HCT116 (cell line): ENCODE results near the gene KBTBD13. TPM values are rescaled to one million over a fixed set of nuclear protein-coding genes. Genes with fewer than 3 reads are reported as not detected.
"Not testable (repeated sequence)": the region's sequence is repeated elsewhere in the genome, so short reads cannot be mapped to it uniquely, and the experiment has no call there.

ENCODE experiments used
- ATAC-seq: fragments of 200-7000 bp; cut with Tn5 transposase; 2 replicates; pipeline ENCODE4 v1.9.1; 2020; ENCODE audit warnings: mild to moderate bottlenecking, moderate library complexity
- BruUV-seq: library from RNA; stranded (reverse); fragments of 400-500 nt; replicated peaks from 2 replicates; lab custom pipeline; 2021; lab: Mats Ljungman, UMichigan
- CTCF ChIA-PET: fragments of 300-600 bp; sonication (Branson Sonifier 250); formaldehyde crosslinking; loops from one replicate; lab custom pipeline; 2021; ENCODE audit warnings: antibody characterized with exemption; lab: Charles Lee
- POLR2A ChIA-PET: fragments of 300-600, 350-600 bp; sonication (Branson Sonifier 250); formaldehyde crosslinking; loops from one replicate; lab custom pipeline; 2021; ENCODE audit warnings: antibody characterized with exemption; lab: Charles Lee
- RAD21 ChIA-PET, 2 experiments: fragments of 300-600 bp; sonication (Branson Sonifier 250); formaldehyde crosslinking; loops; one replicate each; lab custom pipeline; 2023; ENCODE audit warnings: low total read pairs in 2 of 2; ENCODE audit not compliant: uncharacterized antibody in 2 of 2, unreplicated experiment in 2 of 2, low non-redundant PET in 1 of 2; lab: Charles Lee
- DNase-seq: peaks from one replicate; pipeline ENCODE4 v3.0.0-alpha.2; 2010; ENCODE audit warnings: low read depth, low spot score
- H2AFZ ChIP-seq: fragments of 200-600 bp; shearing (Covaris generic), sonication (generic); 2 replicates; pipeline ENCODE4 v1.6.1; 2017; ENCODE audit warnings: low read depth, mixed run types, mixed read lengths, antibody characterized with exemption, low read length; ENCODE audit not compliant: poor library complexity, severe bottlenecking
- H3K27ac ChIP-seq: 2 replicates; pipeline ENCODE4 v1.5.1; 2012; ENCODE audit warnings: low read depth, low read length
- H3K27me3 ChIP-seq: fragments of 200-600 bp; sonication (generic); 2 replicates; pipeline ENCODE4 v1.6.1; 2016; ENCODE audit warnings: mixed run types, low read length, mixed read lengths; ENCODE audit not compliant: insufficient read depth
- H3K36me3 ChIP-seq, 2 experiments: fragments of 200-500 bp in 1 of 2; fragments of 200-600 bp in 1 of 2; sonication (Bioruptor generic) in 1 of 2; sonication (generic) in 1 of 2; 2 replicates each; pipeline versions ENCODE4 v1.5.1 to v1.6.1; 2014 to 2016; ENCODE audit warnings: low read length in 2 of 2, inconsistent platforms in 1 of 2, mixed read lengths in 1 of 2, mixed run types in 1 of 2; ENCODE audit not compliant: insufficient read depth in 2 of 2, control insufficient read depth in 1 of 2
- H3K4me1 ChIP-seq, 2 experiments: fragments of 200-600 bp in 1 of 2; sonication (generic) in 1 of 2; 2 replicates each; pipeline versions ENCODE4 v1.5.1 to v1.6.1; 2012 to 2017; ENCODE audit warnings: low read length in 2 of 2, inconsistent platforms in 1 of 2, mild to moderate bottlenecking in 1 of 2, mixed read lengths in 1 of 2, mixed run types in 1 of 2, moderate library complexity in 1 of 2; ENCODE audit not compliant: insufficient read depth in 2 of 2, control insufficient read depth in 1 of 2
- H3K4me2 ChIP-seq: fragments of 200-600 bp; sonication (generic); 2 replicates; pipeline ENCODE4 v1.6.1; 2017; ENCODE audit warnings: mixed run types, low read length, mixed read lengths
- H3K4me3 ChIP-seq, 2 experiments: fragments of 200-600 bp in 1 of 2; sonication (generic) in 1 of 2; replicated peaks in 1 of 2; 2 replicates each; pipeline ENCODE4 v1.5.1; 2011 to 2016; ENCODE audit warnings: low read length in 2 of 2, control low read depth in 1 of 2, low read depth in 1 of 2, mild to moderate bottlenecking in 1 of 2, mixed read lengths in 1 of 2, mixed run types in 1 of 2
- H3K79me2 ChIP-seq: fragments of 200-600 bp; sonication (generic); 2 replicates; pipeline ENCODE4 v1.6.1; 2017; ENCODE audit warnings: mild to moderate bottlenecking, mixed run types, low read length, moderate library complexity, mixed read lengths; ENCODE audit not compliant: insufficient read depth
- H3K9ac ChIP-seq: fragments of 200-600 bp; sonication (generic); 2 replicates; pipeline ENCODE4 v1.6.1; 2016; ENCODE audit warnings: low read length, mixed read lengths
- H3K9me2 ChIP-seq: fragments of 200-600 bp; sonication (generic), shearing (Covaris generic); 2 replicates; pipeline ENCODE4 v1.6.1; 2017; ENCODE audit warnings: mixed run types, mild to moderate bottlenecking, moderate library complexity; ENCODE audit not compliant: insufficient read depth
- H3K9me3 ChIP-seq, 2 experiments: fragments of 200-500 bp in 1 of 2; fragments of 200-600 bp in 1 of 2; sonication (Bioruptor generic) in 1 of 2; sonication (generic) in 1 of 2; 2 replicates each; pipeline ENCODE4 v1.6.1; 2014 to 2017; ENCODE audit warnings: low read length in 2 of 2, mixed read lengths in 2 of 2, inconsistent platforms in 1 of 2, low read depth in 1 of 2, mild to moderate bottlenecking in 1 of 2, mixed run types in 1 of 2, moderate library complexity in 1 of 2; ENCODE audit not compliant: control insufficient read depth in 1 of 2, insufficient read depth in 1 of 2
- H4K20me1 ChIP-seq: fragments of 200-600 bp; sonication (generic), shearing (Covaris generic); 2 replicates; pipeline ENCODE4 v1.6.1; 2017; ENCODE audit warnings: mixed run types, mild to moderate bottlenecking, moderate library complexity; ENCODE audit not compliant: insufficient read depth
- EZH2 ChIP-seq: fragments of 200-600 bp; sonication (generic); IDR thresholded peaks from 2 replicates; pipeline ENCODE4 v1.6.1; 2017; ENCODE audit warnings: antibody characterized with exemption, mixed run types
- RAD21 ChIP-seq: IDR thresholded peaks from 2 replicates; pipeline ENCODE4 v1.6.1; 2012; ENCODE audit warnings: low read depth, mild to moderate bottlenecking
- SIN3A ChIP-seq: IDR thresholded peaks from 2 replicates; pipeline ENCODE4 v1.6.1; 2012; ENCODE audit warnings: low read depth
- ZFX ChIP-seq: fragments of 450-650 bp; IDR thresholded peaks from 2 replicates; pipeline ENCODE4 v1.6.1; 2017
- intact Hi-C: fragments of 100-400 bp; cut with micrococcal nuclease; formaldehyde crosslinking; loops from 2 replicates; pipeline ENCODE4 v1.10.0; 2022
- total RNA-seq: library from RNA; stranded (reverse); gene quantifications from one replicate; pipeline ENCODE4 v1.2.1, GENCODE V29; 2021; ENCODE audit not compliant: unreplicated experiment
- TF ChIP-seq, protein P1 (sequence below): IDR thresholded peaks from 2 replicates; pipeline ENCODE4 v1.6.1; 2012

Gene KBTBD13
- total RNA-seq, 1 experiment from 2014 or later, result not detected

DNA sequence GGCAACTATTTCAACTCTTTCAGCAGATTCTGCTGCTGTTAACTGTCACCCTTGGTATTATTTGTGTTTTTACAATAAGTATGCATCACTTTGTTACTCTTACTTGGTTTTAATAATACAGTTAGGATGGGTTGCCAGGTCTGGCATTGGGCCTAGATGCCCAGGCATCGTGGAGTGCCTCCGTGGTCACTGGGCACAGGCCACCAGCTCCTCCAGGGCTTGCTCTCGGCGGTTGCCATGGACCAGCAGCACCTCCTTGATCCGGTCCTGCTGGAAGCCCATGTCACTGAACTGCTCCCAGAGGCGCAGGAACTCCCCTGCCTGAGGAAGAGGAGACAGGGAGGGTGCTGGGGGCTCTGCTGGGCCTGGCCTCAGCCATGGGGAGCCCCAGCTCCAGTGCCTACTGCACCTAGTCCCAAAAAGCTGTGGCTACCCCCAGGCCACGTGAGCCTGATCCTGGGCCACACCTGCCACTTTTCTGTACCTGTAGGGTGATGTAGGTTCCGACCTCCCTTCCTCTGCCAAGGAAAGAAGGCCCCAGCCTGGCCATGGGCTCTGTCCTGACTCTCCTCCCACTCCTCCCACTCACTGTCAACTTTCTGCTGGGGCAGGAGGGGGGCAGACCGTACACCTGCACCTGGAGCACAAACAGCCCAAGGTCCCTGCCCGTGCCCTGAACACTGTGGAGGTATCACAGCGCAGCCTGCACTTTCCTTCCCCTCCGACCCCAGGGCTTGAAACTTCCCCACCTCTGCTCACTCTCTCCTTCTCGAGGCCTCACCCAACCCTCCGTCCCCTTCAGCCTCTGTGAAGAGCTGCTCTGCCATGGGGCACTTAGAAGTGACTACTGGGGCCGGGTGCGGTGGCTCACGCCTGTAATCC lies 16.6 kb downstream of the KBTBD13 start:
- no peaks in the 10 kb centered on the region for H3K27me3 ChIP-seq

DNA sequence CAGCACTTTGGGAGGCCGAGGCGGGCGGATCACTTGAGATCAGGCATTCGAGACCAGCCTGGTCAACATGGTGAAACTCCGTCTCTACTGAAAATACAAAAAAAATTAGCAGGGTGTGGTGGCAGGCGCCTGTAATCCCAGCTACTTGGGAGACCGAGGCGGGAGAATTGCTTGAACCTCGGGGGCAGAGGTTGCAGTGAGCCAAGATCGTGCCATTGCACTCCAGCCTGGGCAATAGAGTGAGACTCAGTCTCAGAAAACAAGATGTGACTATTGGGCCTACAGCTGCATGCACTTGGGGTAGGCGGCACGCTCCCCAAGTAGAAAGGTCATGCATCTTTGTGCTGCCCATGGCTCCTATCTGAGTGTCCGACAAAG lies 17.2 kb downstream of the KBTBD13 start:
- CTCF ChIA-PET, H3K36me3 ChIP-seq, BruUV-seq: not testable (repeated sequence)

More for the DNA sequence above, 16.6 kb downstream of the KBTBD13 start:
- intact Hi-C loops, result no loop called here
- H3K4me3 ChIP-seq, result no peak overlapping the region
- no peak overlapping the region for H2AFZ ChIP-seq
- H4K20me1 ChIP-seq, result no peaks in the 10 kb centered on the region
- no peak overlapping the region for H3K9ac ChIP-seq
- CTCF ChIA-PET, result no interaction called here
- DNase-seq, result no peak
- TF ChIP-seq, protein P1, sequence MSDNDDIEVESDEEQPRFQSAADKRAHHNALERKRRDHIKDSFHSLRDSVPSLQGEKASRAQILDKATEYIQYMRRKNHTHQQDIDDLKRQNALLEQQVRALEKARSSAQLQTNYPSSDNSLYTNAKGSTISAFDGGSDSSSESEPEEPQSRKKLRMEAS, result no peak
- TF ChIP-seq RAD21 (no peak), EZH2 (no peak), ZFX (no peak), SIN3A (no peak)
- no peak for ATAC-seq
- no peaks in the 10 kb centered on the region for H3K4me1 ChIP-seq
- peaks cover 0 to 1% of the 10 kb centered on the region in 2 experiments; a peak in 2 of 4 replicates for H3K36me3 ChIP-seq
- H3K9me3 ChIP-seq, result no peaks in the 10 kb centered on the region
- H3K79me2 ChIP-seq, result no peaks in the 10 kb centered on the region
- H3K9me2 ChIP-seq, result no peaks in the 10 kb centered on the region
- RAD21 ChIA-PET, result no interaction called here
- no peak overlapping the region for H3K4me2 ChIP-seq
- POLR2A ChIA-PET, result no interaction called here
- BruUV-seq, result no TSS peak
- H3K27ac ChIP-seq, result no peak overlapping the region

More for the DNA sequence above, 17.2 kb downstream of the KBTBD13 start:
- ATAC-seq, DNase-seq, H3K27me3 ChIP-seq, H3K27ac ChIP-seq, H3K9me3 ChIP-seq, H3K4me2 ChIP-seq, intact Hi-C loops, H3K4me1 ChIP-seq, H3K4me3 ChIP-seq, H4K20me1 ChIP-seq, H3K9me2 ChIP-seq, RAD21 ChIA-PET, POLR2A ChIA-PET, H3K79me2 ChIP-seq, H3K9ac ChIP-seq, H2AFZ ChIP-seq: not testable (repeated sequence)
